SIG-M5 treated with dmso at 0.1 percent for 504 hours (cell line): ENCODE data around the gene RASAL3.
"Not testable (repeated sequence)": the region's sequence is repeated elsewhere in the genome, so short reads cannot be mapped to it uniquely, and the experiment has no call there.

Source experiments
- DNase-seq: peaks from one replicate; lab custom pipeline; 2025; ENCODE audit not compliant: unreplicated experiment; lab: John Stamatoyannopoulos, UW

RASAL3 gene

DNA sequence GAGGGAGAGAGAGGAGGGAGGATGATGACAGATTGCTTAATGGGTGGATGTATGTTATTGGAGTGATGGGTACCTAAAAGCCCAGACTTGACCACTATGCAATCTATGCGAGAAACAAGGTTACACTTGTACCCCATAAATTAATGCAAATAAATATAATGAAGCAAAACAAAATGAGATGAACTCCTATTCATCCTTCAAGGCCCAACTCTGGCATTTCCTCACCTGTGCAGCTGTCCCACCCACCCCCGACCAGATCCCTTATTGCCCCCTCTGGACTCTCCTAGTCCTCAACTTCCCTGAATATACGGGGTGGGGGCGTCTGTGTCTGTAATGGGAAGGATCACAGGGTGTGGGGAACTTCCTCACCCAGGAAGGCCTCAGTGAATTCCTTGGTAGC, 10.8 kb upstream of the RASAL3 start:
- DNase-seq: no peak

DNA sequence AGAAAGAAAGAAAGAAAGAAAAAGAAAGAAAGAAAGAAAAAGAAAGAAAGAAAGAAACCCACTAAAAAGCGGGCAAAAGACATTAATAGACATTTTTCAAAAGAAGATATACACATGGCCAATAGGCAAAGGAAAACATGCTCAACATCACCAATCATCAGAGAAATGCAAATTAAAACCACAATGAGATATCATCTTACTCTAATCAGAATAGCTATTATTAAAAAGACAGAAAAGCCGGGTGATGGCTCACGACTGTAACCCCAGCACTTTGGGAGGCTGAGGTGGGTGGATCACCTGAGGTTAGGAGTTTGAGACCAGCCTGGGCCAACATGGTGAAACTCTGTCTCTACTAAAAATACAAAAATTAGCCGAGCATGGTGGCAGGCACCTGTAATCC, 9.5 kb upstream of the RASAL3 start:
- not testable (repeated sequence) for DNase-seq

DNA sequence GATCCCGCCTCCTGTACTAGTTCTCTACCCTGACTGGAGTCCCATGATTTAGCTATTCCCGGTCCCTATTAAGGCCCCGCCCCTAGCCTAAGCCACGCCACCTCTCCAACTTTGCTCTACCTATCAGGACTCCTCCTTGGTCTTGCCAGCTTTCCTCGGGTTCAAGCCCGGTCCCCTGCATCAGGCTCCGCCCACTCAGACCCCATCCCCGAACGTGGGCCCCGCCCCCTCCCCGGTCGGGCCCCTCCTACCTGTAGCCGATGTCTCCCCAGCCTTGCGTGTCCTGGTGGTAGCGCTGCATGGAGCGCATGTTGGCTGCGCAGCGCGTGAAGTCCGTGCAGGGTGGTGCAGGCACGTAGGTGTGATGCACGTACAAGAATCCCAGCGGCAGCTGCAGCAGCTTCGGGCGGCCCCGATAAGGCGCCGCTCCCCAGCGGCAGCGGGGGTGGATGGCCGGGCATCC, 7.3 kb upstream of the RASAL3 start:
- no peak for DNase-seq

DNA sequence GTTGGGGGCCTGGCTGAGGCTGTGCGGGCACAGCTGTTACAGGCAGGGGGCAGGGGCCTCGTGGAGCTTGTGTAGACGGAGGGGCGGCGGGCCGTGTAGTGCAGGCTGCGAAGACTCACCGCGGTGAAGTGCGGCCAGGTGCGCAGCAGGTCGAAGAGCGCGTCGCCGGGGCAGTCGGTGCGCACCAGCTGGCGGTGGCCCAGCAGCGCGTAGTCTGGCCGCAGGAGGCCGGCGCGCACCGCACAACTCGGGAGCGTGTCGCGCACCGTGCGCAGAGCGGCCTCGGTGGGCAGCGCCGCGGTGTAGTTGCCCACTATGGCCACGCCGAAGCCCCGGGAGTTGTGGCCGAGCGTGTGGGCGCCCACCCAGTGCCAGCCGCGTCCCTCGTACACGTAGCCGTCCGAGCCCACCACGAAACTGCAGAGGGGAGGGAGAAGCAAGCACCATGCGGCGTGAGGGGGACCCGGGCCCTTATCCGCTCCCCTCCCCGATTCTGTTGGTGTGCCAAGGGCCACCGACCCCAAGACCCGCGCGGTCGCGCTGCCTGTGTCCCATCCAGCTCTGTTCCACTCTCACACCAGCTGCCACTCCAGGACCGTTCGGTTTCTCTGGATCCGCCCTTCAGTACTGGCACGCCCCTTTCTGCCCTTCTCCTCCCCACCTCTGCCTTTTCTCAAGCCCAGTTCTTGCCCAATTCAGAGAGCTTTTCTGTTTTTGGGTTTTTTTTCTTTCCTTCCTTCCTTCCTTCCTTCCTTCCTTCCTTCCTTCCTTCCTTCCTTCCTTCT, 5.4 kb upstream of the RASAL3 start:
- DNase-seq: no peak

DNA sequence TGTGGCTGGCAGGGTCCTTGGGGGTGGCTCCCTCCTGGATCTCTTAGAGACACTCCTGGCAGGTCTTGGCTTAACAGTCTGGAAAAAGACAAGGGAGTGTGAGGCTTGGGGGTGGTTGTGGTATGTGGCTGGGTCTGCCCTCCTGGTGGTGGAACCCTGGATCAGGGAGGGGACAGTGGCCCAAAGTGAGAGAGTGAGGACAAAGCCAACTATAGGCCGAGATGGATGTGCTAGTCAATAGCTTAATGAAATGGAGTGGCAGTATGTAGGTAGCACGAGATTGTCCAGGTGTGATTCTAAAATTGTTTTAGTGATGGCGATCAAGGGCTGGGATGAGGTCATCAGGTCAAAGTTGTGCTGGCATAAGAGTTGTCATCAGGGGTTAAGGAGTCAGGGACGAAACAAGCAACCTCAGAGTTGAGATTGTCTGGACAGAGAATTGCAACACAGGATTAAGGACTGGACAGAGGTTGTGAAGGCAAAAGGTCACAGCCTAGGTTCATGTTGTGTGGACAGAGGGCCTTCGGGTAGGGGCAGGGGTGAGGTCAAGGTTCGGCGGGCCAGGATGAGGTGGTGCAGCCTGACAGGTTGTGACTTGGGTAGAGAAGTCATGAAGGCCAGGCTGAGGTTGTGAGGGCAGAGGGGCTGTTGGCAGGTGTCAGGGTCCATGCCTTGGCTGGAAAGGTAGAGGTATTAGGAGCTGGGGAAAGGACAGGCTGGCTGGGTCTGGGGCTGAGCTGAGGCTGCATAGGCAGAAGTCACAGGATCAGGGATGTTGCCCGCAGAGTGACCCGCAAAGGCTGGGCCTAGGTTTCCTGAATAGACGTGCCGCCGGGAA, 4.5 kb upstream of the RASAL3 start:
- DNase-seq: no peak

DNA sequence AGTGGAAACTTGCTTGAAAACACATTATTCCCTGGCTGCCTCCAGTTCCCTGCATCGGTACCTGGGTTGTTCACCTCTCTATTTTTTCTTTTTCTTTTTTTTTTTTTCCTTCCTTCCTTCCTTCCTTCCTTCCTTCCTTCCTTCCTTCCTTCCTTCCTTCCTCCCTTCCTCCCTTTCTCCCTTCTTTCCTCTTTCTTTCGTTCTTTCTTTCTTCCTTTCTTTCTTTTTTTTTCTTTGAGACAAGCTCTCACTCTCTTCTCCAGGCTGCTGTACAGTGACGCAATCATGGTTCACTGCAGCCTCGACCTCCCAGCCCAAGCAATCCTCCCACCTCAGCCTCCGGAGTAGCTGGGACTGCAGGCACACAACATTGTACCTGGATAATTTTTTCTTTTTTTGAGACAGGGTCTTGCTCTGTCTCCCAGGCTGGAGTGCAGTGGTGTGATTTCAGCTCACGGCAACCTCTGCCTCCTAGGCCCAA, 3.4 kb upstream of the RASAL3 start:
- no peak for DNase-seq

DNA sequence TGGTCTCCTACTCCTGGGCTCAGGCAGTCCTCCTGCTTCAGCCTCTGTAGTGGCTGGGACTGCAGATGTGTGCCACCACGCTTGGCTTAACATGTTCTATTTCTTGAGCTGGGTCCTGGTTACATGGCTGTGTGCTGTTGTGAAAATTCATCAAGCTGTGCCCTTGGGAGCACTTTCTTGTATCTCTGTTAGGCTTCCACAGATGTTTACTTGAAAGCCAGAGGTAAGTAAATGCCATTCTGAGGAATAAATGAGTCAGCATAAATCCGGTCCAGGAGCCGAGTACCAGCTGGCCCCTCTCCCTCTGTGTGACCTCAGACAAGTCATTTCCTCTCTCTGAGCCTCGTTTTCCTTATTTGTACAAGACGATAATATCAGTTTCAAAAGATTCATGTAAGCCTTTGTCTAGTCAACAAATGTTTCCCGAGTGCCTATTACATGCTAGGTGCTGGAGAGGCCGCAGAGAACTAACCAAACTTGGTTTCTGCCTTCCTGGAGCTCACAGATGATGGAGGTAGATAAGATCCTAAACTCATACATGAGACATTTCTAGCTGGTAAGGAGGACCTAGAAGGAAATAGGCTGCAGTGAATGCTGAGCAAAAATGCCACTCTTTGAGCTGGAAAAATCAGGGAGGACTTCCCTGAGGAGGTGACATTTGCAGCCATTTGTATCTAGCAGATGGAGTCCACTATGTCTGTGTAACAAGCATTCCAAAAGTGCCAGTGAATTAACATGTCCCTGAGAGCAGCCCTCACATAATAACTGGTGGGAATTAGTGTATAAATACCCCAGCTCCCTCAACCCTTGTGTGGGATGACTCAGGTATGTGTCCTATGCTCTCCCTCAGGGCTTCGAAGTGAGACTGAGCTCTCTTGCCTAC, 2.7 kb upstream of the RASAL3 start:
- peak; percentile 75 for DNase-seq

DNA sequence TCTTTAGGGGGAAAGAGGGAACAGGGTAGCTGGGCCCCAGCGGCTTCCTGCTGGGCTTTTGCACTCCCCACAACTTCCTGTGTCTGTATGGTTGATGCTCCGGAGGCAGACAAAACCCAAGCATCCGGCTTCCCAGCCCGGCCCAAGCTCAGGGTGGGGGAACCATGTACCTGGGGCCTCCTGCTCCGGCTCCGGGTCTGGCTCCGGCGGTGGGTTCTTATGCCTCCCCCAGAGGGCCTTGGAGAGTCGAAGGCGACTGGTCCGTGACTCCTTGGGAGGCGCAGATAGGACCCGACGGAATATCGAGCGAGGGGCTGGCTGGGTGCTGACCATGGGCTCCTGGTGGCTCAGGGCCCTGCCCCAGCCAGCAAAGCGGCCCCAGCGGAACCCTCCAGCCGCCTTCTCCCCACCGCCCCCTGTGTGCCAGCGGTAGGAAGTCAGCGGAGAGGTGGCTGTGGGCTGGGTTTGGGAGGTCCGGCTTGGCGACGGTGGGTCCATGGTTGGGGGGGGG, 428 bp downstream of the RASAL3 start:
- DNase-seq: peak; percentile 63

DNA sequence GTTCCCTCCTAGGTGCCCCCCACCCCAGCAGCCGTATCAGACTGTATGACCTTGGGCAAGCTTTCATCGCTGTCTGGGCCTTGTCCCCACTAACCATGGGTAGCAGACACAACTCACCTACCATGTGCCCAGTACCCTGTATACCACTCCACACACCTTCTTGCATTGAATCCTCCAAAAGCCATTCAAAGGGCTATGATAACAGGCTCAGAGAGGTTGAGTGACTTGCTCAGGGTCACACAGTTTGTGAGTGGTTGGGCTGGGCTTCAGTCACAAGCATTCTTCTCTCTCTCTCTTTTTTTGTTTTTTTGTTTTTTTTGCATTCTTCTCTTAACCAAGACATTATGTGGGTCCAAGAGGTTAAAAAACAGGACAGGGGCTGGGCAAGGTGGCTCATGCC, 2.6 kb downstream of the RASAL3 start:
- no peak for DNase-seq

DNA sequence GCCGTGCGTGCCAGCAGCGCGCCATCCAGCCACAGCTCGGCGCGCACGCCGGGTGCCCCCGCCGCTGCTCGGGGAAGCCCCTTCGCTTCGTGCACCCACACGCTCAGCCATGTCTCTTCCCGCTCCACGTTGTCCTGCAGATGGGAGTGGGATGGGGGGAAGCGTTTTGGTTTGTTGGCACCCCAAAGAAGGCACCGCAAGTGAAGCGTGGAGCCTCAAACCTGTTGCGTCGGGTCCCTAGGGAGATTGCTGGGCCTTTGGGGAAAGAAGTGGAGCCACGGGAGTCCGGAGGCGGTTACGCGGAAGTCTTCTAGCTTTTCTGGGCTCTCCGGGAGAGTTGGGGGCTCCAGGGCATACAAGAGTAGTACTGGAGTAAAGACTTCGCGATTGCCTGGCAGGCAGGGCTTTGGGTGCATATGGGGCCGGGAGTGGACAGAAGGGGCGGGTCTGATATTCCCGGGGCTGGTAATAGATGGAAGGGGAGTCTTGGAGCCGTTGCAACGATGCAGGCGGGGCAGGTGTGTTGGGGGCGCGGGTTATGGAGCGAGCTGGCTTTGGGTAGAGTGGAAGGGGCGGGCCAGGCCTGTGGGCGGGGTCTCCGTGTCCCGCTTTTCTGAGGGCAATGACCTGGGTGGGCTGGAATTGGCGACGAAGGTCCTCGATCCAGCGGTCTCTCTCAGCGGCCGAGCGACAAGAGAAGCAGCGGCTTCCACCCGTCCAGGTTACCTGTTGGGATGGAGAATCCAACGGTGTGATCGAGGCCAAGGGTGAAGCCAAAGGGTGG, 6.5 kb downstream of the RASAL3 start:
- DNase-seq: no peak

DNA sequence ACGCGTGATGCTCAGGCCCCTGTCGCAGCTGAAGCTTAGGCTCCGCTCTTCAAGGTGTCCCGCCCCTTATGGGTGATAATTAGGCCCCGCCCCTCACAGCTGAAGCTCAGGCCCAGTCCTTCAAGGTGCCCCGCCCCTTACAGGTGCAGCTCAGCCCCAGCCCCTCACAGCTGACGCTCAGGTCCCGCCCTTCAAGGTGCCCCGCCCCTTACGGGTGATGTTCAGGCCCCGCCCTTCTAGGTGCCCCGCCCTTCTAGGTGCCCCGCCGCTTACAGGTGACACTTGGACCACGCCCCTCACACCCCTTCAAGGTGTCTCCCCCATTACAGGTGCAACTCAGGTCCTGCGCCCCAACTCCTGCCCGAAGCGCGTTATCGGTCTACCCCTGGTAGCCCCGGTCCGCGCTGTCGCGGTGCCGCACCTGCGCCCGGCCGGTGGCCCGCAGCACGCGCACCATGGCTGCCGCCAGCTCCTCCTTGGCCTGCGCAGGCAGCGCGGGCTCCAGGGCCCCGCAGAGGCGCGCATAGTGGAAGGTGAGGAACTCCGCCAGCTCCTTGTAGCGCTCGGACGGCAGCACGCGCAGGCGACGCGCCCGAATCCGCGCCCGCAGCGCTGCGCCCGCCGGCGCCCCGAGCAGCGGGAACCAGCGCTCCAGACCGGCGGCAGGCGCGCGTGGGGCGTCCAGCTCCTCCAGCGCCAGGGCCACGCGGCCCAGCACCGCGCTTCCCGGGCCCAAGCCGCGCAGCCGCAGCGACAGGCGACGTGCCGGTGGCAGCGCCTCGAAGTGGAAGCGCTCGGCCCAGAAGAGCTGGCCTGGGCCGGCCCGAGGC, 7.3 kb downstream of the RASAL3 start:
- DNase-seq: peak; percentile 44

DNA sequence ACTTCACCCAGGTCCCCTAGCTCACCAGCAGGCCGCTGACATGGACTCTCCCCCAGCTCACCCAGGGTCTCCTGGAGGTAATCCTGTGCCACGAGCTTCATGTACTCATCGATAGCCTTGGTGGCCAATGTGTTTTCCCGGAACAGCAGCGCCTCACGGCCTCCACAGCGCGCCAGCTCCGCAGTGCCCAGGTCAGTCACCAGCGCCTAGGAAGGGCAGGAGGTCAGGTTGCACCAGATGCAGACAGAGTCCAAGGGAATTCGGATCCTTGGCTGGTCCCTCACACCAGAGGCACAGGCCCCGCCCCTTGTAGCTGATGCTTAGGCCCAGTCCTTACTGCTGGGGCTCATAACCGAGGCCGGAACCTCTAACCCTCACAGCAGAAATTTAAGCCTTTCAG, 7.9 kb downstream of the RASAL3 start:
- DNase-seq: no peak

DNA sequence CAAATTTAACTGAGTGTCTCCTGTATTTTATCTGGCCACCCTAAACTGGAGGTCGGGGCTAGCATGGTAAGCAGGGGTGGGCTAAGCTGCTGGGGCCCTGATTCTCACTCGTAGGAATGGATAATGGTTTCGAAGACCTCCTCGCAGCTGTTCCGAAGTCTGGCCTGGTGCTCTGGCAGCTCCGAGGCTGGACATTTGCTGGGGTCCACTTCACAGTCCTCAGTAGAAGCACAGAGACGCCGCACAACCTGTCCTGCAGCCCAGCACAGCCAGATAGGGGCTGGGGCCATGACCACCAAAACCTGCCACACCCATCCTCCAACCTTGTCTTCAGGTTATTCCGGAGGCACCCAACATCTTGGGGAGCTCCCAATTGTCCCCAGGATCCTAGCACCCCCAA, 8.3 kb downstream of the RASAL3 start:
- no peak for DNase-seq

DNA sequence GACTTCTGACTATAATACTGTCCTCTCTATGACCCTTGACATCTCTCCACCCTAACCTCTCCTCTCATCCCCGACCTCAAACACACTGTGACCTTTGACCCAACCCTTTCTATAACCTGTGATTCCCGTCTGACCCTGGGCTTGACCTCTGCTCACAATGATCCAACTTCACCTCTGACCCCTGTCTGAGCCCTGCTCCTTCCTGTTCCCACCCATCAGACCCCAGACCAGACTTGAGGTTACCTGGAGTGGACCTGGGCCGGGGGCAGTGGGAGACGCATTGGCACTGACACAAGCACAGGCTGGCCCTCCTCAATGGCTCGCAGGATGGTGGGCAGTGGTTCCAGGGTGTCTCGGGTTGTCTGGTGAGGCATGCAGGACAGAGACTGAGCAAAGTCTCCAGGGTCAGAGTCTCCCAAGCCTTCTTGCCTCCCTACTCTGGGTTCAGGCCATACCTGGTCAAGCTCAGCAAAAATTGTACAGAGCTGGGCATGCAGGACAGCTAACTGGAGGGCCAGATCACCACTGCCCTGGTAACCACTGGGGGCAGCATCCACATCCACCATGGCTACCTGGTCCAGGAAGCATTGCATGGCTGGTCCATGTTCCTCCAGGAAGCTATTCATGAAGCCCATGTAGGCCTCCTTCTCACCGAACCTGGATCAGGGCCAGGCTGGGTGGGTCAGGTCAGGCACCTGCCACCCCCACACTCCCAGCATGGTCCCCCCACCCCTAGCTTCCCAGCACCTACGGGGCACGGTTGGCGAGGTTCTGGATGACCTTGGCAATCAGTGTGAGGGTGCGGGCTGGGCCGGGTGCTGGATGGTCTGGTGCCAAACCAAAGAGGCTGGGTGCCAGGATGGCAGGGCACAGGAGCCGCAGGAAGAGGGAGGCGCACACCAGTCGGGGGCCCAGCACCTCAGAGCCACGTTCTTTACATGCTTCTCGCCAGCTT, 10.2 kb downstream of the RASAL3 start:
- no peak for DNase-seq

DNA sequence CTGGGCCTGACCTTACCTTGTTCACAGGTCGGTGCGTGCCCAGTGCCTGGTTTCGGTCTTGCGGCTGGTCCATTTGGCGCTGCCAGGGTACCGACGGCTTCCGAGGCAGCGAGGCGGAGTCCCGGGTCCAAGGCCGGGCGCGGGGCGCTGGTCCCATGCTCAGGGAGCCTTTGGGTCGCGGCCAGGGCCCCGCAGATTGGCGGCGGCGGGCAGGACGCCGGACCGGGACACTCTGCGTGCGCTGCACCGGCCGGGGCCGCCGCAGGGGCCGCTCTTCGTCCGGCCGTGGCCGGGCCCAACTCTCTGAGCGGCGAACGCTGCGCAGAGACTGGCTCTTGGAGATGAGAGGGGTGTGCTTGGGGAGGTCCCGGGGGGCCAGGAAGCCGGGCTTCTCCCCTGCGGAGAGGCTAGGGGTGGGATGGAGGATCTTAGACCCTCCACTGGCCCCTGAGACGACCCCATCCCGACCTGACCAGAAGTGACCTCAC, 11.2 kb downstream of the RASAL3 start:
- no peak for DNase-seq

DNA sequence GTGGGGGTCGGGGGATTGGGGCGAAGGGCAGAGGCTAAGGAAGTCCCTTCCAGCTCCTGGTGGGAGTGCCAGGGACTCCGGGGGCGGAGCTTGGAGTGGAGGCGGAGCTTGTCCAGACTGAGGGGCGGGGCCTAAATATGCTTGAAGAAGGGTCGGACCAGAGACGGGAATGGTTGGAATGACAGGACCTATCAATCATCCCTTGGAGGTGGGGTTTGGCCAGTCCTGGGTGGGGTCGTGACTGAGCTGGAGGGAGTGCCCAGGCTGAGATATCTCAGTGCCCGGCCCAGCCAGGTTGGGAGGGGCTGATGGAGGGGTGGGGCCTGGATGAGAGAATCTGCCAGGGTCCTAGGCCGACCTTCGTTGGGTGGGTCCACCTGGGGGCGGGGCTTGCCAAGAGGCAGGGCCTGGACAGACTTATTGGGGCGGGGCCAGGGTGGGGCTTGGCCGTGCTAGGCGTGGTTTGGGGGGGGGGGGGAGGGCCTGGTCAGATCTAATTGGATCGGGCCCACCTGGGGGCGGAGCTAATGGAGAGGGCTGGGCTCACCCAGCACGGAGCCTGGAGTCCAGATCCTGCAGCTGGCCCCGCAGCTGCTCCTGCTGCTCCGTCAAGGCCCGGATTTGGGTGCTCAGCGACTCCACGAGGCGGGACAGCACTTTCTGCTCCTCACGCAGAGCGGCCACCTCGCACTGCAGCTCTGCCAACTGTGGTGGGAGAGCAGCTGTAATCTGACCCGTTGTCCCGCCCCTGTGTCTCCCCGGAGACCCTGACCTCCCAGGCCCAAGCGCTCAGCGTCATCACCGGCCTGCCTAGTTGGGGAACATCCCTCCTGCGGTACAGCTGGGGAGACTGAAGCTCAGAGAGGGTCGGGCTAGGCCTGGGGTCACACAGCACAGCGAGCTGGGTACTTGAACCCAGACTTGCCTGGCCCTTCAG, 12.0 kb downstream of the RASAL3 start:
- DNase-seq: peak; percentile 20

DNA sequence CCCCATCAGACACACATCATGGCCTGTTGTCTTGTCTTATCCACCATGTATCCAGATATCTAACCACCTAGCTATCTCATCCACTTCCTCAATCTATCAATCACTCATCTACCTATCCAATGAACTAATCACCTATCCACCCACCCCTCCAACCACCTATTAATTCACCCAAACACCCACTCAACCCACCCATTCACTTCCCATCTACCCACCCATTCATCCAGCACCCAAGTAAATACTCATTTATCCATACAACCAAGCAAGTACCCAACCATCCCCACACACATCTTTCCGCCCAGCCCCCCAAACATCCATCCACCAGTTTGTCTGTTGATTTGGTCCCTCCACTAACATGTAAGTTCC, 13.8 kb downstream of the RASAL3 start:
- DNase-seq: no peak
